Measurements from ENCODE around the gene CCIN.

GRCh38 chr9:36146651-36147050 is 22.5 kb upstream of the CCIN start:
- TF ChIP-seq, protein P1, sequence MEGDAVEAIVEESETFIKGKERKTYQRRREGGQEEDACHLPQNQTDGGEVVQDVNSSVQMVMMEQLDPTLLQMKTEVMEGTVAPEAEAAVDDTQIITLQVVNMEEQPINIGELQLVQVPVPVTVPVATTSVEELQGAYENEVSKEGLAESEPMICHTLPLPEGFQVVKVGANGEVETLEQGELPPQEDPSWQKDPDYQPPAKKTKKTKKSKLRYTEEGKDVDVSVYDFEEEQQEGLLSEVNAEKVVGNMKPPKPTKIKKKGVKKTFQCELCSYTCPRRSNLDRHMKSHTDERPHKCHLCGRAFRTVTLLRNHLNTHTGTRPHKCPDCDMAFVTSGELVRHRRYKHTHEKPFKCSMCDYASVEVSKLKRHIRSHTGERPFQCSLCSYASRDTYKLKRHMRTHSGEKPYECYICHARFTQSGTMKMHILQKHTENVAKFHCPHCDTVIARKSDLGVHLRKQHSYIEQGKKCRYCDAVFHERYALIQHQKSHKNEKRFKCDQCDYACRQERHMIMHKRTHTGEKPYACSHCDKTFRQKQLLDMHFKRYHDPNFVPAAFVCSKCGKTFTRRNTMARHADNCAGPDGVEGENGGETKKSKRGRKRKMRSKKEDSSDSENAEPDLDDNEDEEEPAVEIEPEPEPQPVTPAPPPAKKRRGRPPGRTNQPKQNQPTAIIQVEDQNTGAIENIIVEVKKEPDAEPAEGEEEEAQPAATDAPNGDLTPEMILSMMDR (IDR thresholded peaks at IDR 0.05), result no peak
- no peak for TF ChIP-seq EP300 (IDR thresholded peaks at IDR 0.05)

Measured in gastroesophageal sphincter (tissue), 3 donors.